ENCODE results near the gene ADORA1. TPM values are rescaled to one million over a fixed set of nuclear protein-coding genes. Genes with fewer than 3 reads are reported as not detected.

ADORA1 gene
- total RNA-seq, 3 donors from 2014 or later (not counting 1 experiment from before 2014, with no cell fraction given), result not detected

GRCh38 chr1:203177036-203177405, 49.5 kb downstream of the ADORA1 start:
- Mint-ChIP-seq H3K9me3 (no peaks in the 10 kb centered on the region), H3K27ac (no peak overlapping the region), H3K27me3 (ENCODE audit: low read depth in 2 of 2) (no peaks in the 10 kb centered on the region), H3K36me3 (no peaks in the 10 kb centered on the region), H3K4me1 (no peaks in the 10 kb centered on the region), H3K4me3 (no peak overlapping the region)
- no peaks in the 10 kb centered on the region for H3K9me3 ChIP-seq (ENCODE audit: control insufficient read depth, insufficient read depth, low read length)
- no peaks in the 10 kb centered on the region for H3K36me3 ChIP-seq (ENCODE audit: control insufficient read depth, insufficient read depth, low read length)
- DNase-seq (no peak), ATAC-seq (no peak)
- H3K4me3 ChIP-seq (ENCODE audit: low read length), result no peak overlapping the region
- WGBS (ENCODE audit: insufficient coverage), result 93% methylated on average over 6 of the region's 6 CpGs
- H3K27ac ChIP-seq (ENCODE audit: low read length), result no peak overlapping the region
- no peaks in the 10 kb centered on the region for H3K27me3 ChIP-seq (ENCODE audit: control insufficient read depth, insufficient read depth, low read length)
- H3K4me1 ChIP-seq (ENCODE audit: control insufficient read depth, insufficient read depth, low read length), result peaks cover 6% of the 10 kb centered on the region
- intact Hi-C loops (cut with micrococcal nuclease), result no loop called here
- no peak for TF ChIP-seq CTCF (IDR thresholded peaks at IDR 0.05)

- Mint-ChIP-seq H3K4me1 (no peaks in the 10 kb centered on the region), H3K36me3 (no peaks in the 10 kb centered on the region), H3K9me3 (no peaks in the 10 kb centered on the region), H3K27me3 (ENCODE audit: low read depth in 2 of 2) (no peaks in the 10 kb centered on the region), H3K27ac (no peak overlapping the region), H3K4me3 (no peak overlapping the region)
- Histone ChIP-seq H3K9me3 (ENCODE audit: control insufficient read depth, insufficient read depth, low read length) (no peaks in the 10 kb centered on the region), H3K36me3 (ENCODE audit: control insufficient read depth, insufficient read depth, low read length) (no peaks in the 10 kb centered on the region), H3K4me1 (ENCODE audit: control insufficient read depth, insufficient read depth, low read length) (peaks cover 6% of the 10 kb centered on the region), H3K27me3 (ENCODE audit: control insufficient read depth, insufficient read depth, low read length) (no peaks in the 10 kb centered on the region), H3K4me3 (ENCODE audit: low read length) (no peak overlapping the region), H3K27ac (ENCODE audit: low read length) (no peak overlapping the region)
- intact Hi-C loops (cut with micrococcal nuclease), result no loop called here
- no peak for TF ChIP-seq CTCF (IDR thresholded peaks at IDR 0.05)
- DNase-seq (no peak), ATAC-seq (no peak)
- 84% methylated on average over 9 of the region's 9 CpGs for WGBS (ENCODE audit: insufficient coverage)
Measured at GRCh38 chr1:203177470-203178039, 50.0 kb downstream of the ADORA1 start.

DNA sequence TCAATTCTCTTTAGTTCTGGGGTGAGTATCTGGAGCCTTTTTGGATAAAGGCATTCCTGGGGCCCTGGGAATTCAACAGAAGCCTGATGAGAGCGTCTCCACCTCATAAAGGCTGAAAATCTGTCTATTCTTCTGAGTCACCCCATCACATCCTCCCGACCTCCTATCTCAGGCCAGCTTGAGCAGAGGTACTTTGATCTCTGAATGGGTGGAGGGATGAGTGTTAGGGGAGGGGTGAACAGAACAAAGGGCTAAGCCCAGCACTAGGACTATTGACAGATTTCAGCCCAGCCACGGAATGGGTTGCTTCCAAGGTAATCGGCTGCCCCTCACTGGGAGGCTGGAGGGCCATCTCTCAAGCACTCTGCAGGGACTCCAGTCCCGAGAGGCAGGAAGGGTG, 50.6 kb downstream of the ADORA1 start:
- intact Hi-C loops (cut with micrococcal nuclease), result no loop called here
- 77% methylated on average over 4 of the region's 5 CpGs for WGBS (ENCODE audit: insufficient coverage)
- H3K4me3 ChIP-seq (ENCODE audit: low read length), result no peak overlapping the region
- H3K27ac ChIP-seq (ENCODE audit: low read length), result no peak overlapping the region
- H3K4me1 ChIP-seq (ENCODE audit: control insufficient read depth, insufficient read depth, low read length), result peaks cover 6% of the 10 kb centered on the region
- no peaks in the 10 kb centered on the region for H3K9me3 ChIP-seq (ENCODE audit: control insufficient read depth, insufficient read depth, low read length)
- ATAC-seq, result no peak
- DNase-seq, result no peak
- H3K27me3 Mint-ChIP-seq (ENCODE audit: low read depth in 2 of 2), result no peaks in the 10 kb centered on the region
- no peaks in the 10 kb centered on the region for H3K9me3 Mint-ChIP-seq
- TF ChIP-seq CTCF (IDR thresholded peaks at IDR 0.05), result no peak
- H3K36me3 Mint-ChIP-seq, result no peaks in the 10 kb centered on the region
- H3K27me3 ChIP-seq (ENCODE audit: control insufficient read depth, insufficient read depth, low read length), result no peaks in the 10 kb centered on the region
- no peaks in the 10 kb centered on the region for H3K4me1 Mint-ChIP-seq
- H3K36me3 ChIP-seq (ENCODE audit: control insufficient read depth, insufficient read depth, low read length), result no peaks in the 10 kb centered on the region
- no peak overlapping the region for H3K27ac Mint-ChIP-seq
- H3K4me3 Mint-ChIP-seq, result no peak overlapping the region
